HL-60 (cell line): ENCODE measurements around the gene FAM83B.

Experiments used
- GABPA ChIP-seq: IDR thresholded peaks from 2 replicates; pipeline ENCODE4 v1.6.1; 2012; ENCODE audit warnings: low read depth
- SPI1 ChIP-seq: IDR thresholded peaks from 2 replicates; pipeline ENCODE4 v1.6.1; 2012; ENCODE audit warnings: low read depth, mild to moderate bottlenecking, borderline replicate concordance
- TF ChIP-seq, protein P1 (sequence below): IDR thresholded peaks from 2 replicates; pipeline ENCODE4 v1.6.1; 2012; ENCODE audit warnings: low read depth; ENCODE audit not compliant: insufficient replicate concordance
- TF ChIP-seq, protein P2 (sequence below): IDR thresholded peaks from one replicate; pipeline ENCODE4 v1.5.1; 2011; ENCODE audit warnings: low read length, control low read depth, inconsistent platforms; ENCODE audit not compliant: insufficient read depth

DNA sequence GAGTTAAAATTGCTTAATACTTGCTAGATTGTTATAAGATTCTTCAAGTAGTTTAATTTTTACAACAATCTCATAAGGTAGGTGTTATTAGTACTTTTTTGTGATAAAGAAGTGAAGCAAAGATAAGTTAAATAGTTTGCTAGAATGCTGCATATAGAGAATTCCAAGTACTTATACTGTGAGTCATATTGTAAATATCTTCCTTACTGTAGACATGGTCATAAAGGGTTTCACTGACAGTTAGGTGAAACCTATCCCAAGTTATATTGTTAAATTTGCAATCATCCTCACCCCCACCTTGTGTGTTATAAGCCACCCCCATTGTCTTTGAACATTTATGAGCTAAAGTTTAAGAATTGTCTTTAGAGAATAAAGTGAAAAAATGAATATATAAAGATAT is 142.0 kb downstream of the FAM83B start:
- TF ChIP-seq, protein P1, sequence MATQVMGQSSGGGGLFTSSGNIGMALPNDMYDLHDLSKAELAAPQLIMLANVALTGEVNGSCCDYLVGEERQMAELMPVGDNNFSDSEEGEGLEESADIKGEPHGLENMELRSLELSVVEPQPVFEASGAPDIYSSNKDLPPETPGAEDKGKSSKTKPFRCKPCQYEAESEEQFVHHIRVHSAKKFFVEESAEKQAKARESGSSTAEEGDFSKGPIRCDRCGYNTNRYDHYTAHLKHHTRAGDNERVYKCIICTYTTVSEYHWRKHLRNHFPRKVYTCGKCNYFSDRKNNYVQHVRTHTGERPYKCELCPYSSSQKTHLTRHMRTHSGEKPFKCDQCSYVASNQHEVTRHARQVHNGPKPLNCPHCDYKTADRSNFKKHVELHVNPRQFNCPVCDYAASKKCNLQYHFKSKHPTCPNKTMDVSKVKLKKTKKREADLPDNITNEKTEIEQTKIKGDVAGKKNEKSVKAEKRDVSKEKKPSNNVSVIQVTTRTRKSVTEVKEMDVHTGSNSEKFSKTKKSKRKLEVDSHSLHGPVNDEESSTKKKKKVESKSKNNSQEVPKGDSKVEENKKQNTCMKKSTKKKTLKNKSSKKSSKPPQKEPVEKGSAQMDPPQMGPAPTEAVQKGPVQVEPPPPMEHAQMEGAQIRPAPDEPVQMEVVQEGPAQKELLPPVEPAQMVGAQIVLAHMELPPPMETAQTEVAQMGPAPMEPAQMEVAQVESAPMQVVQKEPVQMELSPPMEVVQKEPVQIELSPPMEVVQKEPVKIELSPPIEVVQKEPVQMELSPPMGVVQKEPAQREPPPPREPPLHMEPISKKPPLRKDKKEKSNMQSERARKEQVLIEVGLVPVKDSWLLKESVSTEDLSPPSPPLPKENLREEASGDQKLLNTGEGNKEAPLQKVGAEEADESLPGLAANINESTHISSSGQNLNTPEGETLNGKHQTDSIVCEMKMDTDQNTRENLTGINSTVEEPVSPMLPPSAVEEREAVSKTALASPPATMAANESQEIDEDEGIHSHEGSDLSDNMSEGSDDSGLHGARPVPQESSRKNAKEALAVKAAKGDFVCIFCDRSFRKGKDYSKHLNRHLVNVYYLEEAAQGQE: no peak
- TF ChIP-seq, protein P2, sequence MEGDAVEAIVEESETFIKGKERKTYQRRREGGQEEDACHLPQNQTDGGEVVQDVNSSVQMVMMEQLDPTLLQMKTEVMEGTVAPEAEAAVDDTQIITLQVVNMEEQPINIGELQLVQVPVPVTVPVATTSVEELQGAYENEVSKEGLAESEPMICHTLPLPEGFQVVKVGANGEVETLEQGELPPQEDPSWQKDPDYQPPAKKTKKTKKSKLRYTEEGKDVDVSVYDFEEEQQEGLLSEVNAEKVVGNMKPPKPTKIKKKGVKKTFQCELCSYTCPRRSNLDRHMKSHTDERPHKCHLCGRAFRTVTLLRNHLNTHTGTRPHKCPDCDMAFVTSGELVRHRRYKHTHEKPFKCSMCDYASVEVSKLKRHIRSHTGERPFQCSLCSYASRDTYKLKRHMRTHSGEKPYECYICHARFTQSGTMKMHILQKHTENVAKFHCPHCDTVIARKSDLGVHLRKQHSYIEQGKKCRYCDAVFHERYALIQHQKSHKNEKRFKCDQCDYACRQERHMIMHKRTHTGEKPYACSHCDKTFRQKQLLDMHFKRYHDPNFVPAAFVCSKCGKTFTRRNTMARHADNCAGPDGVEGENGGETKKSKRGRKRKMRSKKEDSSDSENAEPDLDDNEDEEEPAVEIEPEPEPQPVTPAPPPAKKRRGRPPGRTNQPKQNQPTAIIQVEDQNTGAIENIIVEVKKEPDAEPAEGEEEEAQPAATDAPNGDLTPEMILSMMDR: no peak
- TF ChIP-seq GABPA (no peak), SPI1 (no peak)
